ENCODE data around the gene HSPA12B. TPM values are rescaled to one million over a fixed set of nuclear protein-coding genes. Genes with fewer than 3 reads are reported as not detected.

HSPA12B gene
- total and polyA plus RNA-seq, 2 of the 8 experiments (the other 6 are each of a cell fraction or from before 2014, with no cell fraction given): 2.2 to 4.3 TPM

DNA sequence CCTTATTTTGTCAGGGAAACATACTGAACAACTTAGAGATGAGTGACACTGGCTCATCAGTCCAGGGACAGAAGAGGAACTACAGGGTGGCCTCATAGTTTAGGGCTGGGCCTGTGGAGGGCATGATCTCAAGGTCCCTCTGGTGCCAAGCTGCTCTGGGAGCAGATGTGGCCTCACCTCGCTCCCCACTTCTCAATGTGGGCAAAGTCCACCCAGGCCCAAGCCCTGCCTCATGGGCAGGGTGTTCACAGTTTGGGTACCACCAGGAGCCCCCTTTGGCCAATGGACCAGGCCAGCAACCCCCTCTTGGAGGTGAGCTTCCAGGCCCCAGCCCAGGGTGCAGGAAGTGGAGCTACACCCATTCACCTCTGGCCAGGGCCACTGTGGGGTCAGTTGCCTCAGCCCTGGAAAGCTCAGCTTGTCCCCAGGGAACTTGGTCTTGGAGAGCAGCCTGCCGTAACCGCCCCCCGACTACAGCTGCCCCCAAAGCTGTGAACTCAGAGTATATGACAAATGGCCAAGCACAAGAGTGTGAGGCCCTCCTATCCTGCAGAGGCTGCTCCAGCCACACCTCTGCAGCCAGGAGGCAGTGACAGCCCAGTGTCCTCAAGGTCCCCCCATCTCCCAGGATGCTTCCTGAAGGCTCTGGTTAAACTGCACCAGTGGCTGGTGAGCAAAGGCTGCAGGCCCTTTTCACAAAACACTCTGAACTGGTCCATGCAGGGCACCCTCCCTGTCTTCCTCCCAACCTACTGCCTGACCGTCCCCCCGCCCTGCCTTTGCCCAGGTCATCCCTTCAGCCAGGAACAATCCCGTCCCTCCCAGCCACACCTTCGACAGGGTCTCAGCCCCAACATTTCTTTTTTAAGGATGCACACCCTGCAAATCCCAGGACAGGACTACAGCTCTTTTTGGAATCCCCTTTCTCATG lies 31.5 kb downstream of the HSPA12B start (continued):
- TF ChIP-seq EZH2 (IDR thresholded peaks at IDR 0.05; ENCODE audit: low read depth, low read length, severe bottlenecking) (no peak), SIN3A (conservative IDR thresholded peaks at IDR 0.05 in 1 of 2, IDR thresholded peaks at IDR 0.05 in 1 of 2; ENCODE audit: low read depth in 1 of 2, low read length in 2 of 2) (no peak), CBX5 (IDR thresholded peaks at IDR 0.05; ENCODE audit: low read depth, low read length) (no peak)

All from H1 (cell line).